Omental fat pad (tissue), 4 donors: ENCODE measurements around the gene SLC39A6. TPM values are rescaled to one million over a fixed set of nuclear protein-coding genes. Genes with fewer than 3 reads are reported as not detected.
"Not testable (repeated sequence)": the region's sequence is repeated elsewhere in the genome, so short reads cannot be mapped to it uniquely, and the experiment has no call there.

Experiments
- ATAC-seq: fragments of 150-250 bp; one replicate; pipeline ENCODE4 v1.9.1; 2016; ENCODE audit warnings: mild to moderate bottlenecking, moderate library complexity; ENCODE audit not compliant: low FRiP score
- DNase-seq: peaks from one replicate; pipeline ENCODE4 v3.0.0-alpha.2; 2019; ENCODE audit warnings: low spot score
- CTCF ChIP-seq, 3 donors: fragments of 450-650 bp; IDR thresholded peaks; one replicate each; pipeline ENCODE4 v1.5.1; 2016 to 2017; ENCODE audit warnings: antibody characterized with exemption in 3 of 3, mild to moderate bottlenecking in 3 of 3, moderate library complexity in 2 of 3
- total RNA-seq, 4 donors: library from RNA; depleted of rRNA; stranded (reverse); fragments of >200 nt; gene quantifications; one replicate each; pipeline ENCODE4 v1.1.0, GENCODE V29; 2016

The SLC39A6 gene, protein sequence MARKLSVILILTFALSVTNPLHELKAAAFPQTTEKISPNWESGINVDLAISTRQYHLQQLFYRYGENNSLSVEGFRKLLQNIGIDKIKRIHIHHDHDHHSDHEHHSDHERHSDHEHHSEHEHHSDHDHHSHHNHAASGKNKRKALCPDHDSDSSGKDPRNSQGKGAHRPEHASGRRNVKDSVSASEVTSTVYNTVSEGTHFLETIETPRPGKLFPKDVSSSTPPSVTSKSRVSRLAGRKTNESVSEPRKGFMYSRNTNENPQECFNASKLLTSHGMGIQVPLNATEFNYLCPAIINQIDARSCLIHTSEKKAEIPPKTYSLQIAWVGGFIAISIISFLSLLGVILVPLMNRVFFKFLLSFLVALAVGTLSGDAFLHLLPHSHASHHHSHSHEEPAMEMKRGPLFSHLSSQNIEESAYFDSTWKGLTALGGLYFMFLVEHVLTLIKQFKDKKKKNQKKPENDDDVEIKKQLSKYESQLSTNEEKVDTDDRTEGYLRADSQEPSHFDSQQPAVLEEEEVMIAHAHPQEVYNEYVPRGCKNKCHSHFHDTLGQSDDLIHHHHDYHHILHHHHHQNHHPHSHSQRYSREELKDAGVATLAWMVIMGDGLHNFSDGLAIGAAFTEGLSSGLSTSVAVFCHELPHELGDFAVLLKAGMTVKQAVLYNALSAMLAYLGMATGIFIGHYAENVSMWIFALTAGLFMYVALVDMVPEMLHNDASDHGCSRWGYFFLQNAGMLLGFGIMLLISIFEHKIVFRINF
- total RNA-seq, result 10 to 100 TPM; 36.7 to 77.5 (median 43.6) TPM

- ATAC-seq, result peak; percentile 96
- TF ChIP-seq CTCF (IDR thresholded peaks at IDR 0.05), result no peak
- peak; percentile 84 for DNase-seq
These were observed at the start of gene SLC39A6, which contains the start of gene ELP2 for GRCh38 chr18:36129300-36130038. TSS of gene SLC39A6 (minus strand) at chr18:36129340. CDS start at chr18:36127007, 2,333 bp downstream. TSS of gene ELP2 (plus strand) at chr18:36129899. CDS start at chr18:36129934, 35 bp downstream.

DNA sequence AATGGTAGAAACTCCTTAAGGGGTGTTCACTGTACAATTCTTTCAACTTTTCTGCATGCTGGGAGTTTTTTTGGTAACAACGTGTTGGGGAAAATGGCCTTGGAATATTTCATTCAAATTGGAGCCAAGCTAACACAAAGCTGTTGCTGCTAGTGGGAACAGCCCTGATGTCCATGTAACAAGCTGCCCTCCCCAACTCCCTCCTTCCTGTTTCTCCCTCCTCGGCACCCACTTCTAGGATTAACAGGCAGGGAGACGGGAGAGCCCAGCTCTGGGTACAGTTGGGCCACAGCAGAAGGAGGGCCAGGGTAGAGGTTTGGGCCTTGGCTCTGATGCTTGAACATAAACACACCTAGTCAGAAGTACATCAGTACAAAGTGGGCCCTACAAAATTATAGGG, 48.8 kb upstream of the SLC39A6 start:
- ATAC-seq, result no peak
- no peak for TF ChIP-seq CTCF (IDR thresholded peaks at IDR 0.05)
- DNase-seq, result no peak

DNA sequence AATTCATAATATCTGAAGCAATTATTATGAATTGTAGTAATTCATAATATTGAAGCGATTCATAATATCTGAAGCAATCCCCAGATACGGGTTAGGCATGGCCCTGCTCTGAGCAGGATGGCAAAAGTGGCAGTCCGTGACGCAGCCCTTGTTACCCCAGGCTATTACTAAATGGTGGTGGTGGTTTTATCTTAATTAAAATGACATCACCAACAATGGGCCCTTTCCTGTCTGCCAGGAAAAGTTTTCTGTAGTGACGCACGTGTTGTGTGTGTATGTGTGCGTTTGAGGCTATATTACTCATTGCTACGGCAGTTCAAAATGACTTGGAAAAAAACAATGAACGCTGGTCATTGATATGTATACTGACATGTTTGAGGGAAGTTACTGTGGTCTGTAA, 47.6 kb upstream of the SLC39A6 start:
- no peak for TF ChIP-seq CTCF (IDR thresholded peaks at IDR 0.05)
- DNase-seq, result no peak
- no peak for ATAC-seq

DNA sequence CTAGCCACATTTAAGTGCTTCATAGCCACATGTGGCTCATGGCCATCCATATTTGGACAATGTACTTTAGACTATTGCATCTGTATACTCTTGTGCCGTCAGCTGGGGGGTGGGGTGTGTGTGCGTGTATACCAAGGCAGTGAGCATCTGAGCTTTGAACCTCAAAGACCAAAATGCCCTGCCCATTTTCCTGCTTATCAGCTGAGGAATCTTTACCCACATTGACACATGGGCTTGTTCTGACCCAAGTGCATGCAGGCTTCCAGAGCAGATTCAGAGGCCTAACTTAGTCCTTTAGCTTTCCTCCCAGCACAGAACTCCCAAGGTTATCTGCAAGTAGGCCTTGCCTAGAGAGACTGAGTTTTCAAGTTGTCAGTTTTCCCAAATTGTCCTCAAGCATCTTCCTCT, 47.0 kb upstream of the SLC39A6 start:
- no peak for TF ChIP-seq CTCF (IDR thresholded peaks at IDR 0.05)
- ATAC-seq, result no peak
- no peak for DNase-seq

- TF ChIP-seq CTCF (IDR thresholded peaks at IDR 0.05), result no peak
- DNase-seq (no peak), ATAC-seq (no peak)
These were observed 46.3 kb upstream of the SLC39A6 start for GRCh38 chr18:36175481-36175880.

DNA sequence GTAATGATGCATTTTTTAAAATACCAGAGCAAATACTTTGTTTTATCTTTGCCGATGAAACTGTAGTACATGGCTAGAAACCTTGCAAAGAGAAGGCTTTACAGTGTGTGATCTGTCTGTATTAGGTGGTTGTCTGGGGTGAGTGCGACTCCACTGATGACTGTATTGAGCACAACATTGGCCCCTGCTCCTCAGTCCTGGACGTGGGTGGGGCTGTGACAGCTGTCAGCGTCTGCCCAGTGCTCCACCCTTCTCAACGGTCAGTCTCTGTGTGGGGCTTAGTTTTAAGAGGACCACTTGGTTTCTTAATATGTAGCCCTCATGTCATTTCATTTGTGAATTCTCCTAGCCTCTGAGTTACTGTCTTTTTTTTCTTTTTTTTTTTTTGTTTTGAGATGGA, 40.8 kb upstream of the SLC39A6 start:
- no peak for ATAC-seq
- no peak for DNase-seq
- no peak for TF ChIP-seq CTCF (IDR thresholded peaks at IDR 0.05)

- not testable (repeated sequence) for DNase-seq, ATAC-seq
These were observed 39.2 kb upstream of the SLC39A6 start for GRCh38 chr18:36168296-36168695.
